Astrocyte of the spinal cord (primary cell): ENCODE measurements around the gene HOXC5.
A peak's percentile ranks its signal among the peaks of the same experiment; 100 is the strongest.

Experiments used
- DNase-seq: peaks from one replicate; pipeline ENCODE4 v3.0.0; 2011; ENCODE audit warnings: low read depth, low spot score
- H3K4me3 ChIP-seq: 2 replicates; pipeline ENCODE4 v1.5.1; 2011; ENCODE audit warnings: low read depth, mild to moderate bottlenecking, low read length, moderate library complexity
- CTCF ChIP-seq: IDR thresholded peaks from 2 replicates; pipeline ENCODE4 v1.5.1; 2012; ENCODE audit warnings: low read depth, mild to moderate bottlenecking, low read length, inconsistent platforms
- in situ Hi-C: cut with HindIII; loops from 2 replicates; pipeline ENCODE4 v1.10.0; 2017; ENCODE audit warnings: low sequenced_read_pairs

Gene HOXC5

GRCh38 chr12:54004063-54004840 lies 28.6 kb upstream of the HOXC5 start:
- H3K4me3 ChIP-seq, result no peak overlapping the region
- in situ Hi-C loops, result loop anchor here (25.0 kb wide), 1 partner anchor 183 kb away; the partner anchor contains the start of gene SMUG1
- TF ChIP-seq CTCF, result no peak
- no peak for DNase-seq

GRCh38 chr12:54004841-54005530 lies 27.9 kb upstream of the HOXC5 start:
- no peak for TF ChIP-seq CTCF
- no peak for DNase-seq
- in situ Hi-C loops, result loop anchor here (25.0 kb wide), 1 partner anchor 182 kb away; the partner anchor contains the start of gene SMUG1
- peak overlapping the region; percentile 12 for H3K4me3 ChIP-seq

- TF ChIP-seq CTCF, result no peak
- H3K4me3 ChIP-seq, result no peak overlapping the region
- in situ Hi-C loops, result loop anchor here (25.0 kb wide), 1 partner anchor 182 kb away; the partner anchor contains the start of gene SMUG1
- no peak for DNase-seq
Measured at GRCh38 chr12:54005531-54005852, 27.4 kb upstream of the HOXC5 start.

- peak; percentile 81 for DNase-seq
- no peak overlapping the region for H3K4me3 ChIP-seq
- TF ChIP-seq CTCF, result peak; percentile 81
- in situ Hi-C loops, result loop anchor here (25.0 kb wide), 1 partner anchor 181 kb away; the partner anchor contains the start of gene SMUG1
Measured at GRCh38 chr12:54005853-54006558, 26.8 kb upstream of the HOXC5 start.

- TF ChIP-seq CTCF, result no peak
- in situ Hi-C loops, result loop anchor here (25.0 kb wide), 1 partner anchor 181 kb away; the partner anchor contains the start of gene SMUG1
- no peak overlapping the region for H3K4me3 ChIP-seq
- DNase-seq, result no peak
Measured at GRCh38 chr12:54006559-54007220, 26.2 kb upstream of the HOXC5 start.
